ENCODE measurements around the gene DLG3. TPM values are rescaled to one million over a fixed set of nuclear protein-coding genes. Genes with fewer than 3 reads are reported as not detected.

Gene DLG3
- total RNA-seq, 4 donors from 2014 or later, result 31.8 to 59.4 (median 54.8) TPM

GRCh38 chrX:70432936-70433847, 11.4 kb upstream of the DLG3 start:
- no peaks in the 10 kb centered on the region for H3K9me3 ChIP-seq
- peaks cover 0 to 7% (median 4%) of the 10 kb centered on the region in 4 donors for H3K4me1 ChIP-seq
- TF ChIP-seq POLR2AphosphoS5 (IDR thresholded peaks at IDR 0.05) (no peak), POLR2A (IDR thresholded peaks at IDR 0.05) (no peak), EP300 (IDR thresholded peaks at IDR 0.05; ENCODE audit: low read depth) (no peak), CTCF (IDR thresholded peaks at IDR 0.05) (no peak)
- intact Hi-C loops (cut with DNase I; ENCODE audit: low total_unique reads) (loop anchor here (5.0 kb wide), 1 partner anchor 1149 kb away; no protein-coding TSS in a partner anchor), in situ Hi-C loops (cut with MboI; ENCODE audit: low pct_ligation_motif_present in 1 of 4, low pct_unique_long_range_greater_than_20kb in 1 of 4, low sequenced_read_pairs in 3 of 4) (no loop called here)
- DNase-seq, result no peak
- peak overlapping the region; percentile 72 to 87 (median 83) for H3K27ac ChIP-seq
- 79% methylated on average over 15 of the region's 15 CpGs; no CpG with 5 or more reads in 1 of the 2 donors for WGBS, 2 donors (ENCODE audit: low coverage in 1 of 2)
- H3K36me3 ChIP-seq, result no peaks in the 10 kb centered on the region
- peak overlapping the region in 3 of 4 donors; percentile 43 to 72 (median 56) for H3K4me3 ChIP-seq
- no peaks in the 10 kb centered on the region for H3K27me3 ChIP-seq

GRCh38 chrX:70433848-70434351, 10.7 kb upstream of the DLG3 start:
- H3K9me3 ChIP-seq, result no peaks in the 10 kb centered on the region
- peak overlapping the region; percentile 72 to 87 (median 83) for H3K27ac ChIP-seq
- no peaks in the 10 kb centered on the region for H3K27me3 ChIP-seq
- H3K36me3 ChIP-seq, result no peaks in the 10 kb centered on the region
- DNase-seq, result peak; percentile 83
- TF ChIP-seq POLR2A (IDR thresholded peaks at IDR 0.05), result peak; percentile 37
- peak in 2 of 3 donors; percentile 28 to 44 for TF ChIP-seq POLR2AphosphoS5 (IDR thresholded peaks at IDR 0.05)
- no peak for TF ChIP-seq EP300 (IDR thresholded peaks at IDR 0.05; ENCODE audit: low read depth)
- TF ChIP-seq CTCF (IDR thresholded peaks at IDR 0.05), result peak; percentile 67 to 82 (median 72)
- intact Hi-C loops (cut with DNase I; ENCODE audit: low total_unique reads) (loop anchor here (5.0 kb wide), 1 partner anchor 1148 kb away; no protein-coding TSS in a partner anchor), in situ Hi-C loops (cut with MboI; ENCODE audit: low pct_ligation_motif_present in 1 of 4, low pct_unique_long_range_greater_than_20kb in 1 of 4, low sequenced_read_pairs in 3 of 4) (no loop called here)
- peak overlapping the region; percentile 23 to 72 (median 50) for H3K4me3 ChIP-seq
- WGBS, 2 donors (ENCODE audit: low coverage in 1 of 2), result 53% methylated on average over 37 of the region's 37 CpGs; no CpG with 5 or more reads in 1 of the 2 donors
- peaks cover 0 to 7% (median 4%) of the 10 kb centered on the region in 4 donors for H3K4me1 ChIP-seq

- in situ Hi-C loops (cut with MboI; ENCODE audit: low pct_ligation_motif_present in 1 of 4, low pct_unique_long_range_greater_than_20kb in 1 of 4, low sequenced_read_pairs in 3 of 4), result no loop called here
- Histone ChIP-seq H3K36me3 (no peaks in the 10 kb centered on the region), H3K4me1 (peaks cover 0 to 7% (median 4%) of the 10 kb centered on the region in 4 donors), H3K9me3 (no peaks in the 10 kb centered on the region), H3K27ac (peak overlapping the region; percentile 72 to 87 (median 83)), H3K27me3 (no peaks in the 10 kb centered on the region), H3K4me3 (peak overlapping the region; percentile 23 to 72 (median 50))
- intact Hi-C loops (cut with DNase I; ENCODE audit: low total_unique reads), result loop anchor here (5.0 kb wide), 1 partner anchor 1148 kb away; no protein-coding TSS in a partner anchor
- peak; percentile 93 for DNase-seq
- no peak for TF ChIP-seq EP300 (IDR thresholded peaks at IDR 0.05; ENCODE audit: low read depth)
- peak; percentile 16 for TF ChIP-seq POLR2A (IDR thresholded peaks at IDR 0.05)
- TF ChIP-seq POLR2AphosphoS5 (IDR thresholded peaks at IDR 0.05), result peak; percentile 46 to 66 (median 55)
- 47% methylated on average over 45 of the region's 45 CpGs; no CpG with 5 or more reads in 1 of the 2 donors for WGBS, 2 donors (ENCODE audit: low coverage in 1 of 2)
These were observed 10.2 kb upstream of the DLG3 start for GRCh38 chrX:70434352-70434866.

- in situ Hi-C loops (cut with MboI; ENCODE audit: low pct_ligation_motif_present in 1 of 4, low pct_unique_long_range_greater_than_20kb in 1 of 4, low sequenced_read_pairs in 3 of 4) (no loop called here), intact Hi-C loops (cut with DNase I; ENCODE audit: low total_unique reads) (loop anchor here (5.0 kb wide), 1 partner anchor 1147 kb away; no protein-coding TSS in a partner anchor)
- WGBS, 2 donors (ENCODE audit: low coverage in 1 of 2), result 55% methylated on average over 17 of the region's 17 CpGs; no CpG with 5 or more reads in 1 of the 2 donors
- H3K27ac ChIP-seq, result peak overlapping the region; percentile 57 to 87 (median 83)
- DNase-seq, result no peak
- H3K4me1 ChIP-seq, result peaks cover 0 to 7% (median 4%) of the 10 kb centered on the region in 4 donors
- no peaks in the 10 kb centered on the region for H3K9me3 ChIP-seq
- H3K4me3 ChIP-seq, result peak overlapping the region in 3 of 4 donors; percentile 43 to 72 (median 56)
- H3K36me3 ChIP-seq, result no peaks in the 10 kb centered on the region
- TF ChIP-seq POLR2A (IDR thresholded peaks at IDR 0.05) (no peak), POLR2AphosphoS5 (IDR thresholded peaks at IDR 0.05) (no peak), EP300 (IDR thresholded peaks at IDR 0.05; ENCODE audit: low read depth) (no peak), CTCF (IDR thresholded peaks at IDR 0.05) (no peak)
- H3K27me3 ChIP-seq, result no peaks in the 10 kb centered on the region
These were observed 9.6 kb upstream of the DLG3 start for GRCh38 chrX:70434914-70435586.

Data from transverse colon (tissue), 4 donors.